Suprapubic skin (tissue), 4 donors: ENCODE data around the gene SERTAD2.

Experiments used
- CTCF ChIP-seq, 2 donors: fragments of 200-600 bp in 1 of 2; fragments of 450-650 bp in 1 of 2; sonication (generic) in 1 of 2; IDR thresholded peaks; one replicate each; pipeline ENCODE4 v1.5.1; 2016 to 2019; ENCODE audit warnings: antibody characterized with exemption in 2 of 2, mild to moderate bottlenecking in 1 of 2, moderate library complexity in 1 of 2
- EP300 ChIP-seq: sonication (generic); formaldehyde crosslinking; IDR thresholded peaks from one replicate; pipeline ENCODE4 v1.6.1; 2017; ENCODE audit warnings: antibody characterized with exemption
- POLR2A ChIP-seq, 2 donors: fragments of 450-650 bp; IDR thresholded peaks; one replicate each; pipeline ENCODE4 v1.6.1; 2017; ENCODE audit warnings: antibody characterized with exemption in 2 of 2, mild to moderate bottlenecking in 2 of 2, moderate library complexity in 2 of 2
- POLR2AphosphoS5 ChIP-seq, 3 donors: sonication (generic); formaldehyde crosslinking; IDR thresholded peaks; one replicate each; pipeline ENCODE4 v1.6.1; 2017; ENCODE audit warnings: antibody characterized with exemption in 3 of 3

- TF ChIP-seq POLR2AphosphoS5 (IDR thresholded peaks at IDR 0.05) = no peak
- TF ChIP-seq EP300 = no peak
- no peak for TF ChIP-seq CTCF (IDR thresholded peaks at IDR 0.05)
- no peak for TF ChIP-seq POLR2A (IDR thresholded peaks at IDR 0.05)
Measured at GRCh38 chr2:64620661-64621060, 33.1 kb downstream of the SERTAD2 start.
